SH-SY5Y (cell line): ENCODE measurements around the gene PRDX4.

ENCODE experiments used
- GATA2 ChIP-seq: IDR thresholded peaks from 2 replicates; pipeline ENCODE4 v1.6.1; 2011; ENCODE audit warnings: mild to moderate bottlenecking, low read depth, low read length
- GATA3 ChIP-seq: IDR thresholded peaks from 2 replicates; pipeline ENCODE4 v1.6.1; 2011; ENCODE audit warnings: low read depth, mild to moderate bottlenecking, low read length, moderate library complexity

The PRDX4 gene

GRCh38 chrX:23732704-23733103 is 65.4 kb downstream of the PRDX4 start:
- TF ChIP-seq GATA2 (no peak), GATA3 (no peak)
